ENCODE measurements around the gene ARHGEF28. TPM values are rescaled to one million over a fixed set of nuclear protein-coding genes. Genes with fewer than 3 reads are reported as not detected.

Gene ARHGEF28
- total RNA-seq, 2 donors from 2014 or later: 0.17 to 0.53 TPM

- DNase-seq (ENCODE audit: low spot score) (no peak), ATAC-seq (no peak)
- peaks cover 6% of the 10 kb centered on the region for H3K36me3 Mint-ChIP-seq
- H3K4me3 Mint-ChIP-seq: no peak overlapping the region
- peaks cover 38 to 39% of the 10 kb centered on the region in 2 donors for H3K4me1 Mint-ChIP-seq (ENCODE audit: low read depth in 2 of 2)
- no peaks in the 10 kb centered on the region for H3K27me3 Mint-ChIP-seq
- peaks cover 4% of the 10 kb centered on the region for H3K9me3 Mint-ChIP-seq
- H3K27ac Mint-ChIP-seq: no peak overlapping the region
Measured at GRCh38 chr5:73698011-73698410, 72.0 kb downstream of the ARHGEF28 start.

GRCh38 chr5:73701566-73701965, 75.6 kb downstream of the ARHGEF28 start:
- no peaks in the 10 kb centered on the region for H3K27me3 Mint-ChIP-seq
- no peaks in the 10 kb centered on the region for H3K9me3 Mint-ChIP-seq
- peaks cover 8 to 10% of the 10 kb centered on the region in 2 donors for H3K4me1 Mint-ChIP-seq (ENCODE audit: low read depth in 2 of 2)
- no peak for ATAC-seq
- H3K27ac Mint-ChIP-seq: no peak overlapping the region
- DNase-seq (ENCODE audit: low spot score): no peak
- no peak overlapping the region for H3K4me3 Mint-ChIP-seq
- H3K36me3 Mint-ChIP-seq: no peaks in the 10 kb centered on the region

- no peak for ATAC-seq
- H3K27ac Mint-ChIP-seq: no peak overlapping the region
- H3K4me1 Mint-ChIP-seq (ENCODE audit: low read depth in 2 of 2): peaks cover 6 to 10% of the 10 kb centered on the region in 2 donors
Measured at GRCh38 chr5:73702534-73702933, 76.5 kb downstream of the ARHGEF28 start.

DNA sequence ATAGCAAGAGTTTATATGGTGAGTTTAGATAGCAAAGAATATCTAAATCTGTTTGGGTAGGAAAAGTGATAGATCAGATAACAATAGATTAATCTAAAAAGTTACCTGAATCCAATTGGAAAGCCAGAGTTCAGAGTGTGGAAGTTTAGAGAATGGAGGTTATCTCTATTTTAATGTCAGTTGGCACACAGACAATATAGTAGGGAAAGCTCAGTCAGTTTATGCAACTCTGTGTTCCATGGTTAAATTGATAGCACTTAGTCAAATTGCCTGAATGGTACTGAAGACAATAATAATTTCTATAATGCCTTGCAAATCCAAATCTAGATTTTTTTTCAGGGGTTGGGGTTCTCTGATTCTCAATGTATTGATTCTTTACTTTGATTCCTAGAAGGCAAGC, 77.0 kb downstream of the ARHGEF28 start:
- no peak overlapping the region for H3K4me3 Mint-ChIP-seq
- ATAC-seq: no peak
- no peak for DNase-seq (ENCODE audit: low spot score)
- H3K27ac Mint-ChIP-seq: no peak overlapping the region
- no peaks in the 10 kb centered on the region for H3K9me3 Mint-ChIP-seq
- H3K36me3 Mint-ChIP-seq: no peaks in the 10 kb centered on the region
- H3K4me1 Mint-ChIP-seq (ENCODE audit: low read depth in 2 of 2): peaks cover 4 to 10% of the 10 kb centered on the region in 2 donors
- no peaks in the 10 kb centered on the region for H3K27me3 Mint-ChIP-seq

More at GRCh38 chr5:73702534-73702933, 76.5 kb downstream of the ARHGEF28 start:
- H3K4me3 Mint-ChIP-seq: no peak overlapping the region
- no peaks in the 10 kb centered on the region for H3K27me3 Mint-ChIP-seq
- H3K9me3 Mint-ChIP-seq: no peaks in the 10 kb centered on the region
- no peak for DNase-seq (ENCODE audit: low spot score)
- H3K36me3 Mint-ChIP-seq: no peaks in the 10 kb centered on the region

- Mint-ChIP-seq H3K27ac (no peak overlapping the region), H3K4me3 (no peak overlapping the region), H3K9me3 (no peaks in the 10 kb centered on the region), H3K4me1 (ENCODE audit: low read depth in 2 of 2) (no peaks in the 10 kb centered on the region), H3K36me3 (no peaks in the 10 kb centered on the region), H3K27me3 (no peaks in the 10 kb centered on the region)
- ATAC-seq (no peak), DNase-seq (ENCODE audit: low spot score) (no peak)
Measured at GRCh38 chr5:73705364-73705763, 79.4 kb downstream of the ARHGEF28 start.

- H3K9me3 Mint-ChIP-seq: no peaks in the 10 kb centered on the region
- DNase-seq (ENCODE audit: low spot score) (no peak), ATAC-seq (peak in 1 of 2 donors; percentile 36)
- no peaks in the 10 kb centered on the region for H3K4me1 Mint-ChIP-seq (ENCODE audit: low read depth in 2 of 2)
- H3K36me3 Mint-ChIP-seq: no peaks in the 10 kb centered on the region
- H3K27me3 Mint-ChIP-seq: no peaks in the 10 kb centered on the region
- H3K27ac Mint-ChIP-seq: no peak overlapping the region
- no peak overlapping the region for H3K4me3 Mint-ChIP-seq
Measured at GRCh38 chr5:73706963-73707362, 81.0 kb downstream of the ARHGEF28 start.

- H3K27ac Mint-ChIP-seq: no peak overlapping the region
- no peak overlapping the region for H3K4me3 Mint-ChIP-seq
- H3K4me1 Mint-ChIP-seq (ENCODE audit: low read depth in 2 of 2): peaks cover 0 to under 1% of the 10 kb centered on the region in 2 donors
- no peaks in the 10 kb centered on the region for H3K9me3 Mint-ChIP-seq
- DNase-seq (ENCODE audit: low spot score) (no peak), ATAC-seq (no peak)
- H3K36me3 Mint-ChIP-seq: no peaks in the 10 kb centered on the region
- H3K27me3 Mint-ChIP-seq: no peaks in the 10 kb centered on the region
Measured at GRCh38 chr5:73709536-73710129, 83.6 kb downstream of the ARHGEF28 start.

DNA sequence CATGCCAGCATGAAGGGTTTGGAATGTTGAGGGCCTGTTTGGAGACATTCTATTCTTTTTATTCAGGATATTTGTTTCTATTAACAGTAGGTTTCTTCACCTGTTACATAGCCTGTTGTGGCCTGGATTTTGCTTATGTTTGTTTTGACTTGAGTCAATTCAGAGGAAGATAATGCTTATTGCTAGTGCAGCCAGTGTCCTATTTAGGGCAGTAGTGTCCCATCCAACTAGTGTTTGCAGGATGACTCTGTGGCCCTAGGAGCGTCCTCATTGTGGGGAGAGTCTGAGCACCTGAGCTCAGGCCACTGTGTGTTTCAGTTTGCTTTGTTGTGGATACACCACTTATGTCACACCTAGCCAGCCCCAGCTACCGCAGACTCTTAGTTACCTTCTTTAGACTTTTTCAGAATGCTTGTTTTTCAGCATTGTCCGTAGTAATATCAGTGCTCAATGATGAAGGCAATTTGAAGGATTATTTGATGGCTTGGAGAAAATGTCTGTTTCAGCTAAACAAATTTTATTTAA, 90.3 kb downstream of the ARHGEF28 start:
- Mint-ChIP-seq H3K9me3 (no peaks in the 10 kb centered on the region), H3K27me3 (no peaks in the 10 kb centered on the region), H3K27ac (no peak overlapping the region), H3K36me3 (no peaks in the 10 kb centered on the region), H3K4me1 (ENCODE audit: low read depth in 2 of 2) (peaks cover 6 to 12% of the 10 kb centered on the region in 2 donors), H3K4me3 (no peak overlapping the region)
- DNase-seq (ENCODE audit: low spot score) (no peak), ATAC-seq (no peak)

GRCh38 chr5:73718762-73719161, 92.8 kb downstream of the ARHGEF28 start:
- Mint-ChIP-seq H3K4me3 (no peak overlapping the region), H3K36me3 (no peaks in the 10 kb centered on the region), H3K27ac (no peak overlapping the region), H3K4me1 (ENCODE audit: low read depth in 2 of 2) (peaks cover 6 to 12% of the 10 kb centered on the region in 2 donors), H3K27me3 (no peaks in the 10 kb centered on the region), H3K9me3 (no peaks in the 10 kb centered on the region)
- no peak for ATAC-seq
- no peak for DNase-seq (ENCODE audit: low spot score)

DNA sequence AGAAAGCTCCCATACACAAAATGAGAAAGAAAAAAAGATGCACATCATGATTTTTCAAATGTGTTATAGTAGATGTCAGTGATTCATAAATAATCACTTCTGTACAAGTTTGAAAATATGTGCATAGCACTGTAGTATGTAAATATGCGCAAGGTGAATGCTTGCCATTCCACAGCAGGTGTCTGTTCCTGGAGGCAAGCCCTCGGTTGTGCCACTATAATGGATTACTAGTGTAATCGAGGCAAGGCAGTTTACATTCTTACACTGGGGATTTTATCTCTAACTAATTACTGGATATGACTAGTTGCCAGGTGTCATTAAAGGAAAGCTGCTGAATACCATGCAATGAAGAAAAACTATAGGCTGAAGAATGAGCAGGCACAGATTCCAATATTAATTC, 93.6 kb downstream of the ARHGEF28 start:
- Mint-ChIP-seq H3K9me3 (no peaks in the 10 kb centered on the region), H3K4me1 (ENCODE audit: low read depth in 2 of 2) (peaks cover 6 to 11% of the 10 kb centered on the region in 2 donors)
- no peak for ATAC-seq

DNA sequence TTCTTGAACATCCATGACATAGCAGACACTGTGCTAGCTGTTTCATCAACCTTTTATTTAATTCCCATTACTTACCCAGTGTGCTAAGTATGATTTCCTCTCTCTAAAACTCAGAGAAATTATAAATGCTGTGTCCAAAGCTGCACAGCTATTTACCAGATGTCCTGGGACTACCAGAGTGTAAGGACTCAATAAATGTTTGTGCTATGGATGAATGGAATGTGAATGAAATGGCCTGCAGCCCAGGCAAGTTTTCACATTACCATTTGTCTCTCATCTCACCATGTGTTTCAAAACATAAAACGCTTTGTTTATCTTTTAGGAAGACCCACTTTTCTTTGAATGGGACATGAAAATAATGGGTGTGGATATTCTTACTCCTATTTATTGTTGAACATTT, 96.2 kb downstream of the ARHGEF28 start:
- Mint-ChIP-seq H3K27me3 (no peaks in the 10 kb centered on the region), H3K9me3 (no peaks in the 10 kb centered on the region), H3K4me3 (no peak overlapping the region), H3K36me3 (no peaks in the 10 kb centered on the region), H3K4me1 (ENCODE audit: low read depth in 2 of 2) (peaks cover 0 to 4% of the 10 kb centered on the region in 2 donors), H3K27ac (no peak overlapping the region)
- ATAC-seq (no peak), DNase-seq (ENCODE audit: low spot score) (no peak)

More for the DNA sequence above, 93.6 kb downstream of the ARHGEF28 start:
- Mint-ChIP-seq H3K4me3 (no peak overlapping the region), H3K27me3 (no peaks in the 10 kb centered on the region), H3K36me3 (no peaks in the 10 kb centered on the region), H3K27ac (no peak overlapping the region)
- DNase-seq (ENCODE audit: low spot score): no peak

DNA sequence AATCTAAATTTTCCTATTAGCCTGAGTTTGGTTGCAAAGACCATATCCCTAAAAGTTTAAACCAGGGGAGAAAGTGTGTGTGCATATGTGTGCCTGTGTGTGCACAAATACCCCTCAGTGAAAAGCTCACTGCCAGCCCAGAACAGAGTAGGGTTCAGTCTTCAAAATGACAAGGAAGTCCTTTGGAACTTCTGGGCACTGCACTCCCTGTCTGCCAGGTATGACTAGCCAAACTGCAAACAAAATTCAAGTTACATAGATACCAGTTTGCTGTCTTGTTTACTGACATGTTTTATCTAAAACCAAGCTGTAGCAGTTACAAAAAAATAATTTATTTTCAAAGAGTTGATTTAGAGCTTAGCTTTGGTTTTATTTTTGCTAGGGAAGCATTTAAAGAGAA, 100.1 kb downstream of the ARHGEF28 start:
- DNase-seq (ENCODE audit: low spot score) (no peak), ATAC-seq (no peak)
- Mint-ChIP-seq H3K9me3 (no peaks in the 10 kb centered on the region), H3K27me3 (no peaks in the 10 kb centered on the region), H3K4me1 (ENCODE audit: low read depth in 2 of 2) (no peaks in the 10 kb centered on the region), H3K36me3 (no peaks in the 10 kb centered on the region), H3K4me3 (no peak overlapping the region), H3K27ac (no peak overlapping the region)

DNA sequence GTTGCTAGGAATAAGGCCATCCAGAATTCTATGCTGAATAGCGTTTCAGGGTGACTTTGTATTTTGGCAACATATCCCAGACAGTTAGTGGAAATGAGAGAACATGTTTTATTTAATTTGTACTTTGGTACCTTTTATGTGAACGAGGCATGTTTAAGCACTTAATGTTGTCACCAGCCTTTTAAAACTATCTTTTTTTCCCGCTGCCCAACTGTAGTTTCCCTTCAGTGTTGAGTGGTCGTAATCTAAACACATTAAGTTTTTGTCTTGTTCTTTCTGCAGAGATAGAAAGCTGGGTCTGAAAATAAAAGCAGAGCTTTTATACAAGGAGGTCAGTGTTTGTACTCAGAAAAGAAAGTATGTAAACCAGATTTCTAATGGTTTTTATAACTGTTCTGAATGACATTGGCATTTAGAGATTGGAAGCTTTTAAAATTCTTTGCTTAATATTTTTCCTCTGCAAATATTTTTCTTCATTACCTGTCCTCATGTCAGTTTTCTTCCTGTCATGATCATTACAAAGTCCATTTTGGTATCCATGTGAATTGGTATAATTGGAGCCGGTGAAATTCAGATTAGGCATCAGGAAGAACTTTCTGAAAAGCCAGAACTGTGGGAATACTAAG, 100.7 kb downstream of the ARHGEF28 start:
- Mint-ChIP-seq H3K27me3 (no peaks in the 10 kb centered on the region), H3K36me3 (no peaks in the 10 kb centered on the region), H3K27ac (no peak overlapping the region), H3K9me3 (no peaks in the 10 kb centered on the region), H3K4me1 (ENCODE audit: low read depth in 2 of 2) (no peaks in the 10 kb centered on the region), H3K4me3 (no peak overlapping the region)
- DNase-seq (ENCODE audit: low spot score) (no peak), ATAC-seq (no peak)

DNA sequence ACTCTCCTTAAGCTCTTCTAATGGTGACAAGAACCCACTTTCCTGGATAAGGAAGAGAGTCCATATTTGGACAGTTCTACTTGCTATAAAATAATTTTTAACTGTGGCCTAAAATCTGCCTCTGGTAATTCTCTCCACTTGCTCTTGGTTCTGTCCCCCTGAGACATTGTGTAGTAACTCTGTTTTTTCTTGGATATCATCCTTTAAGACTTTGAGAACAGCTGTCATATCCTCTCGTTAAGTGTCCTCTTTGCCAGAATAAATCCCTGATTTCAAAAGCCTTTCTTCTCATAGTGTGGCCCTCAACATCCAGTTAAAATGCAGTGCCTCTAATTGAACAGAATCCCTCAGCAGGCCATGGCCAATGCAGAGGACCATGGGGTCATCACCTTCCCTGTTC, 101.5 kb downstream of the ARHGEF28 start:
- Mint-ChIP-seq H3K4me3 (no peak overlapping the region), H3K27me3 (no peaks in the 10 kb centered on the region)

More for the DNA sequence above, 101.5 kb downstream of the ARHGEF28 start:
- no peak overlapping the region for H3K27ac Mint-ChIP-seq
- no peak for DNase-seq (ENCODE audit: low spot score)
- ATAC-seq: no peak
- H3K36me3 Mint-ChIP-seq: no peaks in the 10 kb centered on the region
- no peaks in the 10 kb centered on the region for H3K4me1 Mint-ChIP-seq (ENCODE audit: low read depth in 2 of 2)
- H3K9me3 Mint-ChIP-seq: no peaks in the 10 kb centered on the region

All from natural killer cell treated with Interleukin-12 subunit alpha and Interleukin-12 subunit beta and Interleukin-15 and Interleukin-18, amount 100 ng/mL, for 72 hours (primary cell).